Esophagus muscularis mucosa (tissue), 4 donors: ENCODE measurements around the gene NFKBIL1. TPM values are rescaled to one million over a fixed set of nuclear protein-coding genes. Genes with fewer than 3 reads are reported as not detected.
A peak's percentile ranks its signal among the peaks of the same experiment; 100 is the strongest.

Experiments used
- DNase-seq: peaks from one replicate; pipeline ENCODE4 v3.0.0-alpha.2; 2017; ENCODE audit errors: extremely low spot score
- H3K27ac ChIP-seq, 4 donors: fragments of 200-600 bp; sonication (generic); replicated peaks in 1 of 4; 1 replicate in 3 of 4; 2 replicates in 1 of 4; pipeline ENCODE4 v1.5.1; 2016 to 2019; ENCODE audit warnings: mild to moderate bottlenecking in 1 of 4
- H3K27me3 ChIP-seq, 4 donors: fragments of 200-600 bp; sonication (generic); one replicate each; pipeline versions ENCODE4 v1.5.1 to v1.6.0; 2016 to 2019
- H3K36me3 ChIP-seq, 4 donors: fragments of 200-600 bp; sonication (generic); one replicate each; pipeline ENCODE4 v1.5.1; 2016 to 2019
- H3K4me1 ChIP-seq, 4 donors: fragments of 200-600 bp; sonication (generic); one replicate each; pipeline ENCODE4 v1.5.1; 2016 to 2019
- H3K4me3 ChIP-seq, 4 donors: fragments of 200-600 bp; sonication (generic); 1 replicate in 2 of 4; 2 replicates in 2 of 4; pipeline ENCODE4 v1.5.1; 2016 to 2019; ENCODE audit warnings: mild to moderate bottlenecking in 4 of 4, moderate library complexity in 1 of 4
- H3K9me3 ChIP-seq, 4 donors: fragments of 200-600 bp; sonication (generic); 1 replicate in 3 of 4; 2 replicates in 1 of 4; pipeline ENCODE4 v1.5.1; 2016 to 2019
- CTCF ChIP-seq, 3 experiments: fragments of 200-600 bp in 2 of 3; fragments of 450-650 bp in 1 of 3; sonication (generic) in 2 of 3; IDR thresholded peaks; one replicate each; pipeline ENCODE4 v1.5.1; 2017 to 2019; ENCODE audit warnings: antibody characterized with exemption in 3 of 3, mild to moderate bottlenecking in 2 of 3, moderate library complexity in 1 of 3
- EP300 ChIP-seq: sonication (generic); formaldehyde crosslinking; IDR thresholded peaks from one replicate; pipeline ENCODE4 v1.6.1; 2017; ENCODE audit warnings: antibody characterized with exemption
- POLR2A ChIP-seq: fragments of 450-650 bp; IDR thresholded peaks from one replicate; pipeline ENCODE4 v1.6.1; 2017; ENCODE audit warnings: antibody characterized with exemption, moderate library complexity, mild to moderate bottlenecking, low read depth
- POLR2AphosphoS5 ChIP-seq, 2 donors: sonication (generic); formaldehyde crosslinking; IDR thresholded peaks; one replicate each; pipeline ENCODE4 v1.6.1; 2017; ENCODE audit warnings: antibody characterized with exemption in 2 of 2
- WGBS: methylation state at CpG from one replicate; pipeline ENCODE4 v1.1.5; 2018; 5-methylcytosine and 5-hydroxymethylcytosine counted together
- intact Hi-C: fragments of 100-400 bp; cut with DNase I; formaldehyde crosslinking; loops from one replicate; pipeline ENCODE4 v1.15.1; 2023
- total RNA-seq, 4 donors: library from RNA; depleted of rRNA; stranded (reverse); fragments of >200 nt; gene quantifications; one replicate each; pipeline versions ENCODE4 v1.1.0 to v1.2.1, GENCODE V29; 2016

NFKBIL1 gene
- total RNA-seq, 4 donors from 2014 or later, result 24.4 to 42.6 (median 29.6) TPM

- intact Hi-C loops, result no loop called here
- Histone ChIP-seq H3K9me3 (no peaks in the 10 kb centered on the region), H3K27ac (peak overlapping the region in 1 of 4 donors; percentile 2), H3K36me3 (peaks cover 63 to 78% (median 77%) of the 10 kb centered on the region in 4 donors), H3K27me3 (no peaks in the 10 kb centered on the region), H3K4me1 (peaks cover 0 to 11% (median 5%) of the 10 kb centered on the region in 4 donors), H3K4me3 (no peak overlapping the region)
- no peak for TF ChIP-seq EP300
- TF ChIP-seq CTCF (IDR thresholded peaks at IDR 0.05), result no peak
- TF ChIP-seq POLR2AphosphoS5 (IDR thresholded peaks at IDR 0.05), result no peak
- TF ChIP-seq POLR2A, result no peak
- 67% methylated on average over 9 of the region's 9 CpGs for WGBS
- no peak for DNase-seq
These were observed 15.4 kb upstream of the NFKBIL1 start for GRCh38 chr6:31531771-31532643.

DNA sequence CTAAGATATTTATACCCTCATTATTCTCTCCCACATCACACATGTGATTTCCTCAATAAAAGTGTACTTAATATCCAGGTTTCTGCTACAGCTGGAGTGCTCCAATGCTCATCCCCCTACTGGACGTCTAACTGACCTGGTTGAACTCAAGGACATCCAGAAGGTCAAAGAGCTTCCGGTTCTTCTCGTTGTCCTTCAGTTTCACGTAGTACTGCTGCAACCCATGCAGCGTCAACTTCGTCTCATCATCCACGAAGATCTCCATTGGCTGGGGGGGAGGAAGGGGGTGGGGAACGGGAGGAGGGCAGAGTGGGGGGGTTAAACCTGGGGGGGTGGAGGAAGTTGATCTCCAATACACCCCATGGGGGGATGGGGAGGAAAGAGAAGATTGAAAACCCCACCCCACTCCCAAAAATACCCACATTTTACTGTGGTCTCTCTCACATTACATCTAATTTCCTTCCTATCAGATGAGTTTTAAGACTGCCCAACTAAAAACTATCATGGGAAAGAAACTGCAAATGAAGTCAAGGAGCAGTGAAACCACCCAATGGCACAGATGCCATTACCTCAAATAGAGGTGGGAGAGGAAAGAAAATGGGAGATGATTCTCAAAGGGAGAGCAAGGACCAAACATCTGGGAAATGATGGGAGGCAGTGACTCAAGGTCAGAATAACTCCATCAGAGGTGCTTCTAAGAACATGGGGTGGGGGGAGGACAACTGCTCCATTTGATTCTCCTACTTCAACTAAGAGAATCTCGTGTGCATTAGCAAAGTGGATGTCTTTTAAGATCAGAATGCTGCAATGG is 14.6 kb upstream of the NFKBIL1 start:
- Histone ChIP-seq H3K4me1 (peaks cover 0 to 19% (median 14%) of the 10 kb centered on the region in 4 donors), H3K36me3 (peaks cover 70 to 87% (median 86%) of the 10 kb centered on the region in 4 donors), H3K9me3 (no peaks in the 10 kb centered on the region), H3K4me3 (no peak overlapping the region), H3K27me3 (no peaks in the 10 kb centered on the region), H3K27ac (peak overlapping the region in 1 of 4 donors; percentile 2)
- 57% methylated on average over 9 of the region's 9 CpGs for WGBS
- no peak for TF ChIP-seq EP300
- TF ChIP-seq POLR2A, result no peak
- TF ChIP-seq POLR2AphosphoS5 (IDR thresholded peaks at IDR 0.05), result no peak
- no peak for TF ChIP-seq CTCF (IDR thresholded peaks at IDR 0.05)
- no peak for DNase-seq
- intact Hi-C loops, result no loop called here

- DNase-seq, result no peak
- Histone ChIP-seq H3K27me3 (no peaks in the 10 kb centered on the region), H3K9me3 (no peaks in the 10 kb centered on the region), H3K4me3 (no peak overlapping the region), H3K36me3 (peaks cover 70 to 93% (median 92%) of the 10 kb centered on the region in 4 donors), H3K27ac (no peak overlapping the region), H3K4me1 (peaks cover 5 to 25% (median 20%) of the 10 kb centered on the region in 4 donors)
- TF ChIP-seq EP300 (no peak), CTCF (IDR thresholded peaks at IDR 0.05) (no peak), POLR2A (no peak), POLR2AphosphoS5 (IDR thresholded peaks at IDR 0.05) (no peak)
- intact Hi-C loops, result no loop called here
- 87% methylated on average over 1 of the region's 1 CpG for WGBS
These were observed 14.0 kb upstream of the NFKBIL1 start for GRCh38 chr6:31533455-31533841.

DNA sequence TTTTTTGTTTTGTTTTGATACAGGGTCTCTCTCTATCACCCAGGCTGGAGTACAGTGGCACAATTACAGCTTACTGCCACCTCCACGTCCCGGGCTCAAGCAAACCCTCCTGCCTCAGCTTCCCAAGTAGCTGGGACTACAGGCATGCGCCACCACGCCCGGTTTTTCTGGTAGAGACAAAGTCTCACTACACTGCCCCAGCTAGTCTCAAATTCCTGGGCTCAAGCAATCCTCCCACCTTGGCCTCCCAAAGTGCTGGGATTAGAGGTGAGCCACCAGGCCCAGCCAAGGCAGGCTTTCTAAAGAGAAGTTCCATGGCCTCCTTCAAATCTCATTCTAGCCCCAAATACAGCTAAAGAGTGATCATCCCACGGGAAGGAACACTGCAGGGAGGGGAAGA is 13.4 kb upstream of the NFKBIL1 start:
- Histone ChIP-seq H3K9me3 (no peaks in the 10 kb centered on the region), H3K4me1 (peaks cover 10 to 31% (median 25%) of the 10 kb centered on the region in 4 donors), H3K36me3 (peaks cover 74 to 99% (median 97%) of the 10 kb centered on the region in 4 donors), H3K4me3 (no peak overlapping the region), H3K27me3 (no peaks in the 10 kb centered on the region), H3K27ac (no peak overlapping the region)
- TF ChIP-seq POLR2AphosphoS5 (IDR thresholded peaks at IDR 0.05) (no peak), EP300 (no peak), CTCF (IDR thresholded peaks at IDR 0.05) (no peak), POLR2A (no peak)
- DNase-seq, result no peak
- 73% methylated on average over 6 of the region's 6 CpGs for WGBS
- intact Hi-C loops, result no loop called here
